Measurements from ENCODE around the gene GSN. TPM values are rescaled to one million over a fixed set of nuclear protein-coding genes. Genes with fewer than 3 reads are reported as not detected.

Gene GSN
- total RNA-seq, 1 experiment from 2014 or later: 278 TPM

GRCh38 chr9:121368745-121369144 is 100.8 kb downstream of the GSN start:
- Histone ChIP-seq H3K4me1 (ENCODE audit: control insufficient read depth, insufficient read depth, low read length) (peaks cover 40% of the 10 kb centered on the region), H3K4me3 (ENCODE audit: low read depth in 2 of 2, low read length in 2 of 2) (peak overlapping the region; percentile 61 to 68), H3K27ac (ENCODE audit: low read length) (peak overlapping the region; percentile 80), H3K9me3 (ENCODE audit: control insufficient read depth, insufficient read depth, low read depth, low read length) (no peaks in the 10 kb centered on the region), H3K36me3 (ENCODE audit: control insufficient read depth, insufficient read depth, low read length) (no peaks in the 10 kb centered on the region; the same call in 1 of the 2 replicates), H3K27me3 (ENCODE audit: control insufficient read depth, insufficient read depth, low read length) (no peaks in the 10 kb centered on the region)
- in situ Hi-C loops (cut with HindIII; ENCODE audit: low pct_unique_long_range_greater_than_20kb, low sequenced_read_pairs): no loop called here
- ChIA-PET POLR2A (no interaction called here), CTCF (no interaction called here)
- ATAC-seq: no peak
- TF ChIP-seq, protein P1, sequence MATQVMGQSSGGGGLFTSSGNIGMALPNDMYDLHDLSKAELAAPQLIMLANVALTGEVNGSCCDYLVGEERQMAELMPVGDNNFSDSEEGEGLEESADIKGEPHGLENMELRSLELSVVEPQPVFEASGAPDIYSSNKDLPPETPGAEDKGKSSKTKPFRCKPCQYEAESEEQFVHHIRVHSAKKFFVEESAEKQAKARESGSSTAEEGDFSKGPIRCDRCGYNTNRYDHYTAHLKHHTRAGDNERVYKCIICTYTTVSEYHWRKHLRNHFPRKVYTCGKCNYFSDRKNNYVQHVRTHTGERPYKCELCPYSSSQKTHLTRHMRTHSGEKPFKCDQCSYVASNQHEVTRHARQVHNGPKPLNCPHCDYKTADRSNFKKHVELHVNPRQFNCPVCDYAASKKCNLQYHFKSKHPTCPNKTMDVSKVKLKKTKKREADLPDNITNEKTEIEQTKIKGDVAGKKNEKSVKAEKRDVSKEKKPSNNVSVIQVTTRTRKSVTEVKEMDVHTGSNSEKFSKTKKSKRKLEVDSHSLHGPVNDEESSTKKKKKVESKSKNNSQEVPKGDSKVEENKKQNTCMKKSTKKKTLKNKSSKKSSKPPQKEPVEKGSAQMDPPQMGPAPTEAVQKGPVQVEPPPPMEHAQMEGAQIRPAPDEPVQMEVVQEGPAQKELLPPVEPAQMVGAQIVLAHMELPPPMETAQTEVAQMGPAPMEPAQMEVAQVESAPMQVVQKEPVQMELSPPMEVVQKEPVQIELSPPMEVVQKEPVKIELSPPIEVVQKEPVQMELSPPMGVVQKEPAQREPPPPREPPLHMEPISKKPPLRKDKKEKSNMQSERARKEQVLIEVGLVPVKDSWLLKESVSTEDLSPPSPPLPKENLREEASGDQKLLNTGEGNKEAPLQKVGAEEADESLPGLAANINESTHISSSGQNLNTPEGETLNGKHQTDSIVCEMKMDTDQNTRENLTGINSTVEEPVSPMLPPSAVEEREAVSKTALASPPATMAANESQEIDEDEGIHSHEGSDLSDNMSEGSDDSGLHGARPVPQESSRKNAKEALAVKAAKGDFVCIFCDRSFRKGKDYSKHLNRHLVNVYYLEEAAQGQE (IDR thresholded peaks at IDR 0.05; ENCODE audit: insufficient read depth in 1 of 2, low read depth in 2 of 2, low read length in 1 of 2): no peak
- no TSS peak for BruUV-seq (replicated peaks)
- no peak for DNase-seq (ENCODE audit: low read depth, low spot score)
- intact Hi-C loops (cut with micrococcal nuclease; ENCODE audit: unreplicated experiment): no loop called here

GRCh38 chr9:121369595-121370265 is 101.8 kb downstream of the GSN start, which contains the start of gene STOM:
Gene STOM, minus strand, starts transcription at chr9:121370250. Its CDS starts 63 bp downstream, at chr9:121370187.
- DNase-seq (ENCODE audit: low read depth, low spot score) (no peak), ATAC-seq (peak; percentile 76)
- peak; percentile 58 for TF ChIP-seq POLR2AphosphoS5 (IDR thresholded peaks at IDR 0.05; ENCODE audit: low read depth, low read length)
- no peak for TF ChIP-seq TCF7L2 (IDR thresholded peaks at IDR 0.05; ENCODE audit: low read depth, low read length)
- Histone ChIP-seq H3K27ac (ENCODE audit: low read length) (peak within 1 kb of the TSS; percentile 80), H3K36me3 (ENCODE audit: control insufficient read depth, insufficient read depth, low read length) (no peaks in the 10 kb centered on the region; the same call in 1 of the 2 replicates), H3K4me3 (ENCODE audit: low read depth in 2 of 2, low read length in 2 of 2) (peak within 1 kb of the TSS; percentile 61 to 68), H3K9me3 (ENCODE audit: control insufficient read depth, insufficient read depth, low read depth, low read length) (no peaks in the 10 kb centered on the region), H3K27me3 (ENCODE audit: control insufficient read depth, insufficient read depth, low read length) (no peaks in the 10 kb centered on the region), H3K4me1 (ENCODE audit: control insufficient read depth, insufficient read depth, low read length) (peaks cover 32% of the 10 kb centered on the region)
- intact Hi-C loops (cut with micrococcal nuclease; ENCODE audit: unreplicated experiment) (no loop called here), in situ Hi-C loops (cut with HindIII; ENCODE audit: low pct_unique_long_range_greater_than_20kb, low sequenced_read_pairs) (no loop called here)
- ChIA-PET CTCF (no interaction called here), POLR2A (no interaction called here)
- BruUV-seq (replicated peaks): TSS peak; percentile 70

- DNase-seq (ENCODE audit: low read depth, low spot score) (no peak), ATAC-seq (no peak)
- Histone ChIP-seq H3K4me3 (ENCODE audit: low read depth in 2 of 2, low read length in 2 of 2) (no peak overlapping the region), H3K9me3 (ENCODE audit: control insufficient read depth, insufficient read depth, low read depth, low read length) (no peaks in the 10 kb centered on the region), H3K36me3 (ENCODE audit: control insufficient read depth, insufficient read depth, low read length) (no peaks in the 10 kb centered on the region), H3K27ac (ENCODE audit: low read length) (peak overlapping the region; percentile 84), H3K4me1 (ENCODE audit: control insufficient read depth, insufficient read depth, low read length) (peaks cover 31% of the 10 kb centered on the region), H3K27me3 (ENCODE audit: control insufficient read depth, insufficient read depth, low read length) (no peaks in the 10 kb centered on the region)
- intact Hi-C loops (cut with micrococcal nuclease; ENCODE audit: unreplicated experiment): no loop called here
- no TSS peak for BruUV-seq (replicated peaks)
- in situ Hi-C loops (cut with HindIII; ENCODE audit: low pct_unique_long_range_greater_than_20kb, low sequenced_read_pairs): no loop called here
- CTCF ChIA-PET: interaction anchor here (0.7 kb wide), 1 partner anchor 93 kb away, joined by 3 read pairs; no protein-coding TSS in a partner anchor
- TF ChIP-seq TCF7L2 (IDR thresholded peaks at IDR 0.05; ENCODE audit: low read depth, low read length) (no peak), CTCF (IDR thresholded peaks at IDR 0.05) (no peak), POLR2AphosphoS5 (IDR thresholded peaks at IDR 0.05; ENCODE audit: low read depth, low read length) (no peak), SIN3A (IDR thresholded peaks at IDR 0.05; ENCODE audit: borderline replicate concordance, insufficient read depth, low read depth, low read length) (no peak)
- TF ChIP-seq, protein P1 (IDR thresholded peaks at IDR 0.05; ENCODE audit: insufficient read depth in 1 of 2, low read depth in 2 of 2, low read length in 1 of 2): no peak
- POLR2A ChIA-PET: no interaction called here
These were observed 103.6 kb downstream of the GSN start for GRCh38 chr9:121371495-121372061.
